Neutrophil (primary cell): Measurements from ENCODE around the gene RHEX.

Experiments used
- H3K27ac ChIP-seq: fragments of 200-600 bp; sonication (generic); 2 replicates; pipeline ENCODE4 v1.5.1; 2016; ENCODE audit warnings: mild to moderate bottlenecking, moderate library complexity
- H3K27me3 ChIP-seq: fragments of 200-600 bp; sonication (generic); 2 replicates; pipeline ENCODE4 v1.6.0; 2016; ENCODE audit warnings: mild to moderate bottlenecking
- H3K36me3 ChIP-seq: fragments of 200-600 bp; sonication (generic); 2 replicates; pipeline ENCODE4 v1.5.1; 2017
- H3K4me1 ChIP-seq, 2 experiments: fragments of 200-600 bp in 1 of 2; sonication (generic) in 1 of 2; 1 replicate in 1 of 2; 2 replicates in 1 of 2; pipeline versions ENCODE4 v1.5.1 to v1.6.1; 2013 to 2016; ENCODE audit warnings: low read depth in 1 of 2, low read length in 1 of 2, mild to moderate bottlenecking in 1 of 2, moderate library complexity in 1 of 2; ENCODE audit not compliant: control insufficient read depth in 1 of 2, insufficient read depth in 1 of 2
- H3K4me3 ChIP-seq, 2 experiments: fragments of 200-600 bp in 1 of 2; sonication (generic) in 1 of 2; 1 replicate in 1 of 2; 2 replicates in 1 of 2; pipeline ENCODE4 v1.5.1; 2013 to 2016; ENCODE audit warnings: low read depth in 1 of 2, low read length in 1 of 2, mild to moderate bottlenecking in 1 of 2, moderate library complexity in 1 of 2
- H3K9me3 ChIP-seq: fragments of 200-600 bp; sonication (generic); 2 replicates; pipeline ENCODE4 v1.5.1; 2016
- CTCF ChIP-seq: fragments of 200-600 bp; sonication (generic); IDR thresholded peaks from 2 replicates; pipeline ENCODE4 v1.5.1; 2016; ENCODE audit warnings: antibody characterized with exemption

The RHEX gene

GRCh38 chr1:206074839-206075238 is 21.9 kb downstream of the RHEX start:
- no peak for TF ChIP-seq CTCF
- Histone ChIP-seq H3K27ac (no peak overlapping the region), H3K36me3 (no peaks in the 10 kb centered on the region), H3K27me3 (no peaks in the 10 kb centered on the region), H3K4me3 (no peak overlapping the region), H3K4me1 (no peaks in the 10 kb centered on the region), H3K9me3 (no peaks in the 10 kb centered on the region)

GRCh38 chr1:206075786-206076755 is 23.1 kb downstream of the RHEX start:
- H3K27ac ChIP-seq, result no peak overlapping the region
- no peaks in the 10 kb centered on the region for H3K27me3 ChIP-seq
- H3K4me3 ChIP-seq, result no peak overlapping the region
- no peak for TF ChIP-seq CTCF
- H3K9me3 ChIP-seq, result no peaks in the 10 kb centered on the region
- H3K4me1 ChIP-seq, result no peaks in the 10 kb centered on the region
- no peaks in the 10 kb centered on the region for H3K36me3 ChIP-seq

- H3K4me3 ChIP-seq, result no peak overlapping the region
- no peak for TF ChIP-seq CTCF
- H3K4me1 ChIP-seq, result no peaks in the 10 kb centered on the region
- H3K36me3 ChIP-seq, result no peaks in the 10 kb centered on the region
- H3K27ac ChIP-seq, result no peak overlapping the region
- no peaks in the 10 kb centered on the region for H3K9me3 ChIP-seq
- H3K27me3 ChIP-seq, result no peaks in the 10 kb centered on the region
These were observed 26.2 kb downstream of the RHEX start for GRCh38 chr1:206079135-206079534.

GRCh38 chr1:206080026-206080820 is 27.2 kb downstream of the RHEX start:
- no peak for TF ChIP-seq CTCF
- H3K9me3 ChIP-seq, result no peaks in the 10 kb centered on the region
- no peak overlapping the region for H3K4me3 ChIP-seq
- no peaks in the 10 kb centered on the region for H3K4me1 ChIP-seq
- H3K36me3 ChIP-seq, result no peaks in the 10 kb centered on the region
- H3K27me3 ChIP-seq, result no peaks in the 10 kb centered on the region
- H3K27ac ChIP-seq, result no peak overlapping the region

GRCh38 chr1:206081856-206082255 is 28.9 kb downstream of the RHEX start:
- no peak for TF ChIP-seq CTCF
- Histone ChIP-seq H3K27ac (no peak overlapping the region), H3K27me3 (no peaks in the 10 kb centered on the region), H3K9me3 (no peaks in the 10 kb centered on the region), H3K36me3 (no peaks in the 10 kb centered on the region), H3K4me1 (no peaks in the 10 kb centered on the region), H3K4me3 (no peak overlapping the region)
